GM21515 (cell line): ENCODE measurements around the gene APRT.
A peak's percentile ranks its signal among the peaks of the same experiment; 100 is the strongest.
"Not testable (repeated sequence)": the region's sequence is repeated elsewhere in the genome, so short reads cannot be mapped to it uniquely, and the experiment has no call there.

ENCODE experiments used
- ATAC-seq: cut with Tn5 transposase; IDR thresholded peaks from one replicate; pipeline ENCODE4 v1.9.1; 2021; ENCODE audit not compliant: unreplicated experiment

The APRT gene

DNA sequence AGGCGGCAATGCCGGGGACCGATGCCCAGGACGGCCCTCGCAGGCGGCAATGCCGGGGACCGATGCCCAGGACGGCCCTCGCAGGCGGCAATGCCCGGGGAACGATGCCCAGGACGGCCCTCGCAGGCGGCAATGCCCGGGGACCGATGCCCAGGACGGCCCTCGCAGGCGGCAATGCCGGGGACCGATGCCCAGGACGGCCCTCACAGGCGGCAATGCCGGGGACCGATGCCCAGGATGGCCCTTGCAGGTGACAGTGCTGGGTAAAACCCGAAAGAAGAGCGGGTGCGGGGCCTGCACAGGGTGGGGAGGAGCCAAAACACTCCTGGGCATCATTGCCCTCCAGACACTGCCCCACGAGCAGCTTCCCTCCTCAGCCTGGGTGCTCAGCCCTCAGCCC, 11.9 kb upstream of the APRT start:
- ATAC-seq = not testable (repeated sequence)

- ATAC-seq = no peak
Measured at GRCh38 chr16:88822281-88823040, 10.7 kb upstream of the APRT start.

DNA sequence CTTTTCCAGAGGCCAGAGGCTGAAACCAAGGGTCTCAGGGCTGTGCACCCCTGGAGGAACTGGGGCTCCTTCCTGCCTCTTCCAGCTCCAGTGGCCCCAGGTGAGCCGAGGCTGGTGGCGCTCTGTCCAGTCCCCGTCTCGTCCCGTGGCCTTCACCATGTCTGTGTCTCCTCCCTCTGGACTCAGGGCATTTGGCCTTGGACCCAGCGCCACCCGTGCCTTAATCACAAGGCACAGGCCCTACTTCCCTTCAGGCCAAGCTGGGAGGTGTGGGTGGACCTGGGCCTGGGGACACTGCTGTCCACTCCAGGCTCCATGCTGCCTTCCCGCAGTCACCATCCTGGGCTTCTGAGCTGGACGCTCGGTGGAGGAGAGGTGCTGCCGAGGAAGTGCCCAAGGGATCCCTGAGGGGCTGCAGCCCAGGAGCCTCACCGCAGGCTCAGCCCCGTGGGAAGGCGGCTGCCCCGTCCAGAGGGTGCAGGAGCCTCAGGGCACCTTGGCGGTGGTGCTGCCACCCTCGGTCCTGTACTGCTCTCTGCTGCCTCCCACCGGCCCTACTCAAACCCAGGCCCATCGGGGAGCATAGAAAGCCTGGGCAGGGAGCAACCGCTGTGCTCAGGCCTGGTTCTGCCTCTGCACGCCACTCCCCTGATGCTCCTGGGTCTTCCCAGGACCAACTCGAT, 9.6 kb upstream of the APRT start:
- ATAC-seq = no peak

DNA sequence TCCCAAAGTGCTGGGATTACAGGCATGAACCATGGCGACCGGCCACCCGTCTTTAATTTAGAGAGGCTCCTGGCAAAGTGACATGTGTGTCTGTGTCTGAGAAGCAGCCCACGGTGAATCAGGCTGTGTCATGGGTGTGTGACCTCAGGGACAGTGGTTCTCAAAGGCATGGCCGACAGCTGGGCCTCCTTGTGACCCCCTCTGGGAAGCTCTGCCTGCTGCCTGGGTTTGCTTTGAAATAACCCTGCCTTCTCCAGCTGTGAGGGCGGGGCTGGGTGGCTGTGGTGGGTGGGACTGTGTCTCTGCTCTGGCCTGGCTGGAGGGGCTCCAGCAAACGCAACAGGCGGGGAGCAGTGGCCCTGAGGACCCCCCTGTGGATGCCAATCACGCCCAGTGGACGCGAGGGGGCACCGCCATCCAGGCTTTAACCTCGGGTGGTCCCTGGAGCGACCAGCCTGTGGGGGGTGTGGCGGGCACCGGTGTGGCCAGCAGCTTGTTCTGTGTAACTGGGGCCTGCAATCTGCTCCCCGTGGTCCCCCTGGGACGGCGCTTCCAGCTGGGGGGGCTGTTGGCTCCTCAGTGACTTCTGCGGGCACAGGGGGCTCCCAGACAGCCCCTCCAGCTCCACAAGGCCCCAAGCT, 8.8 kb upstream of the APRT start:
- no peak for ATAC-seq

DNA sequence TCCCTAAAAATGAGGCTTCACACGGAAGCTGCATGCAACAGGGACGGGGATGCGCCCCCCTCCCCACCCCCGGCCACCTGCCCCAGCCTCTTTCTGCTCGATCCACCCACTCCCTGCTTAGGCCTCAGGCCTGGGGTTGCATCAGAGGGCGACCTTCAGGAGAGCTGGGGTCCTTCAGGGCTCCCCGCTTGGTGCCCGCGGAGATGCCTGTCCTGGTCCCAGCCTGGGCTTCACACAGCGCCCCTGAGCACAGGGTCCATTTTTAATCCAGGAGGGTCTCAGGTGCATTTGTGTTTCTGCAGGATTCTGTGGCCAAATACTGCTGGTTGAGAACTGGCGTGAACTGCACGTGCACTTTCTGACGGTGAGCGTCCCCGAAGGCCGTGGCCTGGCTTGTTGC, 7.4 kb upstream of the APRT start:
- no peak for ATAC-seq

- no peak for ATAC-seq
Measured at GRCh38 chr16:88818575-88818874, 6.8 kb upstream of the APRT start.

DNA sequence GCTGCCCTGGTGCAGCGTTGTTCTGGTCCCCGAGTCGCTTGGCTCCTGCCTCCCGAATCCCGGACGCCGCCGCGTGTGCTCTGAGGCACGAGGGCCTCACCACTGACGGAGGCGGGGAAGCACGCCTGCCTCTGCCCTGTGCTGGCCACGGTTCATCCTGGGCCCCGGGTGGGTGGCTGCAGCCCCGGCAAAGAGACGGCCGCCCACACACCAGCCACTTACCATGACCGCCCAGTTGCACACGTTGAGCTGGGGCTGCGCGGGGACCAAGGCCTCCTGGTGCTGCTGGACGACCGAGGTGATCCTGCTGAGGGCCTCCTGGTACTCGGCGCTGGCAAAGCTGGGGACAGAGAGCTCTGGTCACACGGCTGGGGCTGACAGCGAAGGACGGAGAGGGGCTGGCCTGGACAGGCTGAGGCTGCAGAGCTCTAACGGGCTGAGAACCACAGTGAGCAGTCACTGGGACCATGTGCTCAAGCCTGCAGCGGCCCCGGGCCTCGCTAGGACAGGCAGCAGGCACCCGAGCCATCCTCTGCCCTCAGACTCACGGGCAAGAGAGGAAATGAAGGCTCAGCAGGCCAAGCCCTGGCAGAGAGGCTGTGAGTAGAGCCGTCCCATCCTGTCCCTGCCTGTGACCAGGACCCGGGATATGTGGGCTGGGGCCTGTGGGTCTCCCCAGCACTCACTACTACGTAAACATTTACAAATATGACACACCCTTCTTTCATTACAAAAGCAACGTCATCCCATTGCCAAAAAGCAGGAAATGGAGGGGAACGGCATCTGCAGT, 6.3 kb upstream of the APRT start:
- ATAC-seq = no peak

GRCh38 chr16:88816736-88817535, 5.2 kb upstream of the APRT start:
- no peak for ATAC-seq

DNA sequence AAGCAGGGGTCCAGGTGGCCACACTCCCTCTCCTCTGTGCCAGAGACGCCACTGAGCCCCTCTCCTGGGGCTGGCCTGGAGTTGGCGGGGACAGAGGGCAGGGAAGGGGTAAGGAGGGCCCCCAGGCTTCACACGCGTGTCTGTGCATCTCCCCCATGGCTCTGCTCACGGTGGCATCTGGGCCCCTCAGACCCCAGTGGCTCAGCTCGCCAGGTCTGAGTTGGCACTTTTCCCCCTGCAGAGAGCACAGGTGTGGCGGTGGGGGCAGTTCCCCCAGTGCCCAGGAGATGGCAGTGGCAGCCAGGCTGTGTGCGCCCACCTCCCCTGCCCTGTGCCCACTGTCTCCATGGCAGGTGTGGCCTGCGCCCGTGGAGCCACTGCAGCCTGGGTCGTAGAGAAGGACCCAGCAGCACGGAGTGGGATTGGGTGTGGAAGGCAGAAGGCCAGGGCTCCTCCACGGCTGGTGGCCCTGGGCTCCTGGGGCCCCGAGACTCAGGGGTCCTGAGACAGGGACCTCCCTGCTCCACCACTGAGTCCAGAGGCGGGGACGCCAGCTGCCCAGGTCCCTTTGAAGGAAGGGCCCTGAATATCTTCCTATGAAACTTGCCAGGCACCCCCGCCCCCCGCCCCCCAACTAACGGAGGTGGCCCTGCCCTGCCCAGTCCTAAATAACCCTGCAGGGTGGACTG, 4.3 kb upstream of the APRT start:
- ATAC-seq = no peak

GRCh38 chr16:88815227-88815626, 3.5 kb upstream of the APRT start:
- no peak for ATAC-seq

GRCh38 chr16:88814144-88814502, 2.4 kb upstream of the APRT start:
- no peak for ATAC-seq

GRCh38 chr16:88813269-88814143, 1.8 kb upstream of the APRT start:
- ATAC-seq = no peak

DNA sequence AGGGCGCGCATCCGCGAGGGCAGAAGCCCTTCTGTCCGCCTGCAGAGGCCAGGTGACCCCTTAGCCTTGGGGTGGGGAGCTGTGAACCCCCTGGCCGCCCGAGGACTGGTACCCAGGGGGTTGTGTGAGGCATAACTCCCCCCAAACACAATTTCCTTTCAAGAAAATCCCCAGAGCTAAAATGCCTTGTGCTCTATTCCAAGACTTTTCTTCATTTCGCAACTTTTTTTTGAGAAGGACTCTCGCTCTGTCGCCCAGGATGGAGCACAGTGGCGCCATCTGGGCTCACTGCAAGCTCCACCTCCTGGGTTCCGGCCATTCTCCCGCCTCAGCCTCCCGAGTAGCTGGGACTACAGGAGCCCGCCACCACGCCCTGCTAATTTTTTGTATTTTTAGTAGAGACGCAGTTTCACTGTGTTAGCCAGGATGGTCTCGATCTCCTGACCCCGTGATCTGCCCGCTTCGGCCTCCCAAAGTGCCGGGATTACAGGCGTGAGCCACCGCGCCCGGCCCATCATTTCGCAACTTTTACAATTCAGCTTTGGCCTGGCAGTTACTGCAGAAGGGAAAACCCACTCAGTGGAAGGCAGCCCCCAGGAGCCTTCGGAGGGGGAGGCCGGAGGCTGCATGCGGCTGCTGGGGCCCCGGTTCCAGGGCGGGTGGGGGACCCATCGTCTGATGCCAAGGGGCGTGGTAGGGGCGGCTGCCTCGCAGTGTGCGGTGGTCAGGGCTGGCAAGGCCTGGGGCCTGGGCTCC, 963 bp upstream of the APRT start:
- ATAC-seq = no peak

DNA sequence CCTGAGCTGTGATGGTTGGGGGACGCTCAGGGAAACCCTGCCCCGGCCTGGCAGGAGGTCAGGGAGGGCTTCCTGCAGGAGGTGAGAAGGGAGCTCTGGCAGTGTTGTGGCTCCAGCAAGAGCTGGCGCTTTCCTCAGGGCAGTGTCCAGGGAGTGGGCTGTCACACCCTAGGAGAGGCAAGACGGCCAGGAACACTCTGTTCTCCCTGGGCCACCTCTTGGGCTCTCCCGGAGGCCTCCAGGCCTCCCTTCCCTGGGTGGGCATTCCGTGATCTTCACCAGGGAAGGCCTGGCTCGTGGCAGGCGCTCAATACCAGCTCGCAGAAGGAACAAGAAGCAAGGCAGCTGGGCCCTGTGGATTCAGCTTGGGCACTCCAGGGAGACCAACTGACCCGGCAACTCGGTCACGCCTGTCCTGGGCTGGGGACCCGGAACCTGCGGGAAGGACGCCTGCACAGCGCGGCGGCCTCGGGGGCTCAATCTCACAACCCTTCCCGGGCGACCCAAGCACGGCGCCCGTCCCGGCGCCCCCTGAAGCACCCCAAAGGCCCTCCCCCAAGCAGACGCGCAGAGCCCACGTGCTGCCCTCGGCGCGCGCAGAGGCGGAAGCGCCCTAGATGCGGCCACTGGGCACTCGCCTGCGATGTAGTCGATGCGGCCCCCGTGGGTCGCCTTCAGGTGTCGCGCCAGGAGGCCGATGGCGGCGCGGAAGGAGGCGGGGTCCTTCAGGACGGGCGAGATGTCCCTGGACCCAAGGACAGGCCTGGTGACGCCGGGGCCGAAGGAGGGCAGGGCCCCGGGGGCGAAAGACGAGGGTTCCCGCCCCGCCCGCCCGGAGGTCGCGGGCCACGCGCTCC, 588 bp downstream of the APRT start:
- ATAC-seq = peak; percentile 47

- ATAC-seq = no peak
Measured at GRCh38 chr16:88810166-88810911, 1.4 kb downstream of the APRT start.

DNA sequence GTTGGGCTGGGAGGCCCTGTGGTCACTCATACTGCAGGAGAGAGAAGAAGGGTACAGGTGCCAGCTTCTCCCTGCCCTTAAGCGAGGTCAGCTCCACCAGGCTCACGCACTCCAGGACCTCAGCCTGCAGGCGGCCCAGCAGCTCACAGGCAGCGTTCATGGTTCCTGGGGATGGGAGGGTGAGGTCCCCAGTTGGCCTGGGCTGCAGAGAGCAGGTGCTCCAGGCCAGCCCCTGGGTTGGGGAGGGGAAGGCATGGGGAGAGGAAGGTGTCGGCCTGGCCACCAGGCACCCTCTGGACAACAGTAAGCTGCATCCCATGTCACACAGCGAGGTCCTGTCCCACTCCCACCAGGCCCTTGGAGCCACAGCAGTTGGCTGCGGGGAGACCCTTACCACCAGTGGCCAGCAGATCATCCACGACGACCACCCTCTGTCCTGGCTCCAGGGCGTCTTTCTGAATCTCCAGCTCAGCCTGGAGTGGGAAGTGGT, 2.0 kb downstream of the APRT start:
- no peak for ATAC-seq
